HEK293 (cell line): Measurements from ENCODE around the gene PHLDB1.

Source experiments
- CTCF ChIA-PET: fragments of 350-600 bp; formaldehyde crosslinking; extraction: SDS; loops from one replicate; lab custom pipeline; 2021; ENCODE audit warnings: antibody characterized with exemption; lab: Yijun Ruan, JAX
- POLR2A ChIA-PET: fragments of 300-600 bp; formaldehyde crosslinking; extraction: SDS; loops from one replicate; lab custom pipeline; 2020; ENCODE audit warnings: antibody characterized with exemption, inconsistent platforms; lab: Yijun Ruan, JAX
- H3K27ac ChIP-seq: fragments of 200-500 bp; sonication (Bioruptor generic); 2 replicates; pipeline ENCODE4 v1.5.1; 2014; ENCODE audit warnings: low read depth, low read length, control low read depth, inconsistent platforms; ENCODE audit errors: extremely low read depth
- H3K36me3 ChIP-seq, 2 experiments: fragments of 200-500 bp in 1 of 2; sonication (Bioruptor generic) in 1 of 2; 1 replicate in 1 of 2; 2 replicates in 1 of 2; pipeline ENCODE4 v1.5.1; 2014 to 2017; ENCODE audit warnings: inconsistent platforms in 2 of 2, low read length in 2 of 2; ENCODE audit not compliant: control insufficient read depth in 2 of 2, insufficient read depth in 1 of 2
- H3K4me1 ChIP-seq: fragments of 200-500 bp; sonication (Bioruptor generic); 2 replicates; pipeline ENCODE4 v1.5.1; 2014; ENCODE audit warnings: mild to moderate bottlenecking, low read length, inconsistent platforms; ENCODE audit not compliant: control insufficient read depth, insufficient read depth
- H3K4me3 ChIP-seq: 2 replicates; pipeline ENCODE4 v1.5.1; 2011; ENCODE audit warnings: low read depth, mild to moderate bottlenecking, control low read depth, low read length, moderate library complexity
- H3K9me3 ChIP-seq: fragments of 200-500 bp; sonication (Bioruptor generic); 2 replicates; pipeline ENCODE4 v1.5.1; 2014; ENCODE audit warnings: low read depth, low read length, inconsistent platforms; ENCODE audit not compliant: control insufficient read depth, insufficient read depth
- FEZF1 ChIP-seq: fragments of 450-650 bp; formaldehyde crosslinking; IDR thresholded peaks from 2 replicates; pipeline ENCODE4 v1.5.1; 2016; ENCODE audit warnings: missing biosample characterization, missing genetic modification characterization
- GLI2 ChIP-seq: fragments of 450-650 bp; formaldehyde crosslinking; IDR thresholded peaks from 2 replicates; pipeline ENCODE4; 2017; ENCODE audit warnings: missing biosample characterization, missing genetic modification characterization, low read depth, borderline replicate concordance
- GLIS1 ChIP-seq: fragments of 450-650 bp; formaldehyde crosslinking; IDR thresholded peaks from 2 replicates; pipeline ENCODE4 v1.5.1; 2016; ENCODE audit warnings: missing biosample characterization, missing genetic modification characterization
- MZF1 ChIP-seq: fragments of 450-650 bp; formaldehyde crosslinking; IDR thresholded peaks from 2 replicates; pipeline ENCODE4 v1.5.1; 2017; ENCODE audit warnings: missing biosample characterization, missing genetic modification characterization, borderline replicate concordance
- SP2 ChIP-seq: fragments of 450-650 bp; formaldehyde crosslinking; IDR thresholded peaks from 2 replicates; pipeline ENCODE4 v1.5.1; 2016; ENCODE audit warnings: missing biosample characterization, missing genetic modification characterization
- ZBTB48 ChIP-seq: fragments of 450-650 bp; formaldehyde crosslinking; IDR thresholded peaks from 2 replicates; pipeline ENCODE4 v1.5.1; 2016; ENCODE audit warnings: missing biosample characterization, missing genetic modification characterization
- ZBTB7A ChIP-seq: fragments of 450-650 bp; formaldehyde crosslinking; IDR thresholded peaks from 2 replicates; pipeline ENCODE4 v1.5.1; 2016; ENCODE audit warnings: low read depth, missing biosample characterization, missing genetic modification characterization
- ZNF114 ChIP-seq: fragments of 450-650 bp; formaldehyde crosslinking; IDR thresholded peaks from 2 replicates; pipeline ENCODE4 v1.5.0; 2017; ENCODE audit warnings: missing biosample characterization, missing genetic modification characterization
- ZNF184 ChIP-seq: fragments of 450-650 bp; IDR thresholded peaks from 2 replicates; pipeline ENCODE4 v1.5.1; 2018; ENCODE audit warnings: missing biosample characterization, mild to moderate bottlenecking, missing genetic modification characterization
- ZNF266 ChIP-seq: fragments of 450-650 bp; formaldehyde crosslinking; IDR thresholded peaks from 2 replicates; pipeline ENCODE4 v1.5.1; 2016; ENCODE audit warnings: missing biosample characterization, missing genetic modification characterization, low read depth
- ZNF292 ChIP-seq: fragments of 450-650 bp; formaldehyde crosslinking; IDR thresholded peaks from 2 replicates; pipeline ENCODE4 v1.5.1; 2016; ENCODE audit warnings: low read depth, missing biosample characterization, missing genetic modification characterization, borderline replicate concordance
- ZNF544 ChIP-seq: fragments of 450-650 bp; formaldehyde crosslinking; IDR thresholded peaks from 2 replicates; pipeline ENCODE4 v1.5.0; 2017; ENCODE audit warnings: missing biosample characterization, missing genetic modification characterization
- ZNF571 ChIP-seq: fragments of 450-650 bp; formaldehyde crosslinking; IDR thresholded peaks from 2 replicates; pipeline ENCODE4 v1.5.0; 2017; ENCODE audit warnings: missing biosample characterization, missing genetic modification characterization
- ZNF623 ChIP-seq: fragments of 450-650 bp; formaldehyde crosslinking; IDR thresholded peaks from 2 replicates; pipeline ENCODE4 v1.5.1; 2016; ENCODE audit warnings: missing biosample characterization, missing genetic modification characterization
- ZNF768 ChIP-seq: fragments of 450-650 bp; formaldehyde crosslinking; IDR thresholded peaks from 2 replicates; pipeline ENCODE4 v1.5.1; 2018; ENCODE audit warnings: missing biosample characterization, mild to moderate bottlenecking, missing genetic modification characterization
- ZNF843 ChIP-seq: fragments of 450-650 bp; formaldehyde crosslinking; IDR thresholded peaks from 2 replicates; pipeline ENCODE4 v1.5.1; 2016; ENCODE audit warnings: missing biosample characterization, missing genetic modification characterization
- ZXDB ChIP-seq: fragments of 450-650 bp; formaldehyde crosslinking; IDR thresholded peaks from 2 replicates; pipeline ENCODE4 v1.5.1; 2016; ENCODE audit warnings: missing biosample characterization, missing genetic modification characterization
- TF ChIP-seq, protein P1 (sequence below): IDR thresholded peaks from 2 replicates; pipeline ENCODE4 v1.6.1; 2011; ENCODE audit warnings: mild to moderate bottlenecking, low read depth, low read length, borderline replicate concordance
- TF ChIP-seq, protein P2 (sequence below): fragments of 450-650 bp; formaldehyde crosslinking; IDR thresholded peaks from 2 replicates; pipeline ENCODE4 v1.5.0; 2017; ENCODE audit warnings: missing biosample characterization, missing genetic modification characterization, borderline replicate concordance
- TF ChIP-seq, protein P3 (sequence below): fragments of 450-650 bp; formaldehyde crosslinking; IDR thresholded peaks from 2 replicates; pipeline ENCODE4 v1.5.1; 2016; ENCODE audit warnings: missing biosample characterization, missing genetic modification characterization
- TF ChIP-seq, protein P4 (sequence below): fragments of 450-650 bp; formaldehyde crosslinking; IDR thresholded peaks from 2 replicates; pipeline ENCODE4 v1.5.1; 2016; ENCODE audit warnings: missing biosample characterization, missing genetic modification characterization

The PHLDB1 gene

DNA sequence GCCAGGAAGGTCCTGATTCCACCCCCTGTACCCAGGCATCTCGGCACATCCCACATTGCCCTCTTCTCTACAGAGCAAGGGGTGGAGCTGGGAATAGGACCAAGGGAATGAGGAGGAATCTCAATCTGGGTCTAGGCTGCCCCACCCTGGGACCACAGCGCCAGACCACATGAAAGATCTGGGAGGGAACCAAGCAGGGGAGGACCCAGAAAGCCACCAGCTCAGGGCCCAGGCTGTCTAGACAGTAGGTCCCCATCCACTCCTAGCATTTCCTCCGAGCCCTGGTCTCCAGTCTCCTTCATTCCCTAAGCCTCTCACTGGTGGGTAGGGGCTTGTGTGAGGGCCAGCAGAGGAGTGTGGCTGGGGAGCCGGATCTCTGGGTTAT is 11.6 kb downstream of the PHLDB1 start:
- CTCF ChIA-PET = interaction anchor here (0.6 to 1.8 kb wide), 6 partner anchors 12 to 289 kb away, joined by 3 to 8 read pairs (median 4); partner anchors contain the start of gene PHLDB1
- peaks cover 9% of the 10 kb centered on the region for H3K4me1 ChIP-seq

DNA sequence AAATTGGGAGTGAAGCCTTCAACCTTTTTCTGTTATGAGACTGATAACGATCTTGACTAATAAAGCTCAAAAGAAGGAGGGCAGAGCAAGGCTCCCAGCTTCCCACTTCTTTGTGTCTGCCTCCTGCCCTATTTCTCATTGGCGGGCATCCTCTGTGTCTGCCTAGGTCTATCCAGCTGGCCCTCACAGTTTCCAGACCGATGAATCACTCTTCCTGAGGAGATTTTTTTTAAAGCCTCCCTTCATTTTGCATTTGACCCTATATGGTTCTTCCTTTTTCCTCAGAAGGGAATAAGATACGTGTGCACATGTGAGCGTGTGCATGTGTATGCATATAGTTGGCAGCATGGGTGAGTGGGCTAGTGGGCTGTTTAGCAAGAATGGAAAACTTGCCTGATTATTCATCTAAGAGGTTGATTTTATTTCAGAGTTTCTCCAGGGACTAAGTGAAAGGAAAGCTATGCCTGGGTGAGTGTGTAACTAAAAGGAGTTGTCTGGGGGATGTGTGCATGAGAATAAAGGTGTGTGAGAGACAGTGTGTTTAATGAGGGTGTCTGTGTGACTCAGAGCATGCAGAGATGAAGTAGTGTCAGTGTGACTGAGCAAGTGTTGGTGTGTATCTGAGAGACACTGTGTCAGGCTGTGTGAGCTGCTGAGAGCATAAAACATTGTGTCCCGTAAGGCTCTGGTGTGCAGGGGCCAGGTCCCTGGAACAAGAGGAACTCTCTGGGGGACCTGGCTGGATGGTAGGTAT is 12.2 kb downstream of the PHLDB1 start:
- Histone ChIP-seq H3K4me1 (peaks cover 9% of the 10 kb centered on the region), H3K4me3 (no peak overlapping the region), H3K9me3 (no peaks in the 10 kb centered on the region), H3K36me3 (peaks cover 0 to 15% of the 10 kb centered on the region in 2 experiments; a peak in 1 of 3 replicates), H3K27ac (no peak overlapping the region)
- TF ChIP-seq, protein P1, sequence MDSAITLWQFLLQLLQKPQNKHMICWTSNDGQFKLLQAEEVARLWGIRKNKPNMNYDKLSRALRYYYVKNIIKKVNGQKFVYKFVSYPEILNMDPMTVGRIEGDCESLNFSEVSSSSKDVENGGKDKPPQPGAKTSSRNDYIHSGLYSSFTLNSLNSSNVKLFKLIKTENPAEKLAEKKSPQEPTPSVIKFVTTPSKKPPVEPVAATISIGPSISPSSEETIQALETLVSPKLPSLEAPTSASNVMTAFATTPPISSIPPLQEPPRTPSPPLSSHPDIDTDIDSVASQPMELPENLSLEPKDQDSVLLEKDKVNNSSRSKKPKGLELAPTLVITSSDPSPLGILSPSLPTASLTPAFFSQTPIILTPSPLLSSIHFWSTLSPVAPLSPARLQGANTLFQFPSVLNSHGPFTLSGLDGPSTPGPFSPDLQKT = no peak
- TF ChIP-seq ZBTB7A (tag by site-specific recombination) (no peak), SP2 (tag by site-specific recombination) (no peak), ZNF571 (no peak), ZNF266 (tag by site-specific recombination) (no peak), ZNF292 (tag by site-specific recombination) (no peak), ZNF768 (tag by site-specific recombination) (no peak)
- POLR2A ChIA-PET = interaction anchor here (0.6 to 5.4 kb wide), 3 partner anchors 13 to 27 kb away, joined by 5 to 72 read pairs (median 7); partner anchors contain the start of gene PHLDB1
- CTCF ChIA-PET = interaction anchor here (0.6 to 1.8 kb wide), 8 partner anchors 13 to 288 kb away, joined by 3 to 8 read pairs (median 4); partner anchors contain the start of gene PHLDB1

More for the DNA sequence above, 11.6 kb downstream of the PHLDB1 start:
- H3K4me3 ChIP-seq = no peak overlapping the region
- TF ChIP-seq ZNF843 (tag by site-specific recombination) = no peak
- TF ChIP-seq, protein P2, sequence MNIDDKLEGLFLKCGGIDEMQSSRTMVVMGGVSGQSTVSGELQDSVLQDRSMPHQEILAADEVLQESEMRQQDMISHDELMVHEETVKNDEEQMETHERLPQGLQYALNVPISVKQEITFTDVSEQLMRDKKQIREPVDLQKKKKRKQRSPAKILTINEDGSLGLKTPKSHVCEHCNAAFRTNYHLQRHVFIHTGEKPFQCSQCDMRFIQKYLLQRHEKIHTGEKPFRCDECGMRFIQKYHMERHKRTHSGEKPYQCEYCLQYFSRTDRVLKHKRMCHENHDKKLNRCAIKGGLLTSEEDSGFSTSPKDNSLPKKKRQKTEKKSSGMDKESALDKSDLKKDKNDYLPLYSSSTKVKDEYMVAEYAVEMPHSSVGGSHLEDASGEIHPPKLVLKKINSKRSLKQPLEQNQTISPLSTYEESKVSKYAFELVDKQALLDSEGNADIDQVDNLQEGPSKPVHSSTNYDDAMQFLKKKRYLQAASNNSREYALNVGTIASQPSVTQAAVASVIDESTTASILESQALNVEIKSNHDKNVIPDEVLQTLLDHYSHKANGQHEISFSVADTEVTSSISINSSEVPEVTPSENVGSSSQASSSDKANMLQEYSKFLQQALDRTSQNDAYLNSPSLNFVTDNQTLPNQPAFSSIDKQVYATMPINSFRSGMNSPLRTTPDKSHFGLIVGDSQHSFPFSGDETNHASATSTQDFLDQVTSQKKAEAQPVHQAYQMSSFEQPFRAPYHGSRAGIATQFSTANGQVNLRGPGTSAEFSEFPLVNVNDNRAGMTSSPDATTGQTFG (tag by site-specific recombination) = no peak
- no peak for TF ChIP-seq MZF1 (tag by site-specific recombination)
- TF ChIP-seq ZNF544 = no peak
- no peak for TF ChIP-seq GLIS1
- TF ChIP-seq, protein P3, sequence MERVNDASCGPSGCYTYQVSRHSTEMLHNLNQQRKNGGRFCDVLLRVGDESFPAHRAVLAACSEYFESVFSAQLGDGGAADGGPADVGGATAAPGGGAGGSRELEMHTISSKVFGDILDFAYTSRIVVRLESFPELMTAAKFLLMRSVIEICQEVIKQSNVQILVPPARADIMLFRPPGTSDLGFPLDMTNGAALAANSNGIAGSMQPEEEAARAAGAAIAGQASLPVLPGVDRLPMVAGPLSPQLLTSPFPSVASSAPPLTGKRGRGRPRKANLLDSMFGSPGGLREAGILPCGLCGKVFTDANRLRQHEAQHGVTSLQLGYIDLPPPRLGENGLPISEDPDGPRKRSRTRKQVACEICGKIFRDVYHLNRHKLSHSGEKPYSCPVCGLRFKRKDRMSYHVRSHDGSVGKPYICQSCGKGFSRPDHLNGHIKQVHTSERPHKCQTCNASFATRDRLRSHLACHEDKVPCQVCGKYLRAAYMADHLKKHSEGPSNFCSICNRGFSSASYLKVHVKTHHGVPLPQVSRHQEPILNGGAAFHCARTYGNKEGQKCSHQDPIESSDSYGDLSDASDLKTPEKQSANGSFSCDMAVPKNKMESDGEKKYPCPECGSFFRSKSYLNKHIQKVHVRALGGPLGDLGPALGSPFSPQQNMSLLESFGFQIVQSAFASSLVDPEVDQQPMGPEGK (tag by site-specific recombination) = no peak
- TF ChIP-seq, all 188 proteins: peak for 0
- Histone ChIP-seq H3K9me3 (no peaks in the 10 kb centered on the region), H3K27ac (no peak overlapping the region), H3K36me3 (peaks cover 0 to 19% of the 10 kb centered on the region in 2 experiments; a peak in 1 of 3 replicates)
- POLR2A ChIA-PET = interaction anchor here (0.6 to 5.4 kb wide), 3 partner anchors 12 to 26 kb away, joined by 5 to 72 read pairs (median 7); partner anchors contain the start of gene PHLDB1

DNA sequence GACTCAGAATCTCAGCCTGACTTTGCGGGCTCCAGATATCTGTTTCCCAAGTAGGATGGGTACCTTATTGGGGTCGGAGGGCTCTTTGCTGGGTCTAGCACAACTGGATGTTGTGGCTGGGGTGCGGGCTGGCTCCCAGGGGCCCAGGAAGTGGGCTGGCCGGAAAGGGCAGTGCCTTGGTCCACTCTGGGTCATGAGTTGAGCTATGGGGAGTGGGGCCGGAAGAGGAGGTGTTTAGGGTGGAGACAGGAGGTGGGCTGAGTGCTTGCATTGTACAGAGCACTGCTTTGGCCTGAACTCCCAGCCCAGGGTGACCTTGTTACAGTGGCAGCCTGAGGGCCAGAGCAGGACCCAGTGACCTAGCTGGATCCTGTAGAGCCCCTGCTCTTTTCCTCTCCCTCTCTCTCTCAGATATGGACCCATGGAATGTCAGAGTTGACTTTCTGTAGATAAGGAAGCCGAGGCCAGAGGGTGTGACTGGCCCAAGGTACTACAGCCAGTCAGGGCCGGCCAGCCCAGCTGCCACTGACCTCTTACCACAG is 13.2 kb downstream of the PHLDB1 start:
- peaks cover 9% of the 10 kb centered on the region for H3K4me1 ChIP-seq
- CTCF ChIA-PET = interaction anchor here (0.9 to 3.8 kb wide), 6 partner anchors 9 to 38 kb away, joined by 3 to 31 read pairs (median 4); no protein-coding TSS in a partner anchor
- no peak overlapping the region for H3K27ac ChIP-seq
- no peaks in the 10 kb centered on the region for H3K9me3 ChIP-seq
- POLR2A ChIA-PET = interaction anchor here (1.1 to 6.5 kb wide), 4 partner anchors 8 to 37 kb away, joined by 4 to 72 read pairs (median 38); partner anchors contain the start of gene PHLDB1
- H3K4me3 ChIP-seq = peak overlapping the region; percentile 64
- peaks cover 0 to 20% of the 10 kb centered on the region in 2 experiments; a peak in 1 of 3 replicates for H3K36me3 ChIP-seq
- TF ChIP-seq ZXDB (tag by site-specific recombination) (no peak), GLIS1 (no peak), ZNF623 (no peak), FEZF1 (tag by site-specific recombination) (no peak), ZNF184 (tag by site-specific recombination) (no peak), GLI2 (tag by site-specific recombination) (no peak), ZNF114 (tag by site-specific recombination) (no peak), ZBTB48 (tag by site-specific recombination) (no peak)
- TF ChIP-seq, protein P4, sequence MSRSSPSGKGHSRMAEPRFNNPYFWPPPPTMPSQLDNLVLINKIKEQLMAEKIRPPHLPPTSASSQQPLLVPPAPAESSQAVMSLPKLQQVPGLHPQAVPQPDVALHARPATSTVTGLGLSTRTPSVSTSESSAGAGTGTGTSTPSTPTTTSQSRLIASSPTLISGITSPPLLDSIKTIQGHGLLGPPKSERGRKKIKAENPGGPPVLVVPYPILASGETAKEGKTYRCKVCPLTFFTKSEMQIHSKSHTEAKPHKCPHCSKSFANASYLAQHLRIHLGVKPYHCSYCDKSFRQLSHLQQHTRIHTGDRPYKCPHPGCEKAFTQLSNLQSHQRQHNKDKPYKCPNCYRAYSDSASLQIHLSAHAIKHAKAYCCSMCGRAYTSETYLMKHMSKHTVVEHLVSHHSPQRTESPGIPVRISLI (tag by site-specific recombination) = no peak
